DMS 273 (cell line): Measurements from ENCODE around the gene FZD8.

ENCODE experiments used
- DNase-seq: peaks from one replicate; lab custom pipeline; 2025; ENCODE audit not compliant: unreplicated experiment; lab: John Stamatoyannopoulos, UW

Gene FZD8

DNA sequence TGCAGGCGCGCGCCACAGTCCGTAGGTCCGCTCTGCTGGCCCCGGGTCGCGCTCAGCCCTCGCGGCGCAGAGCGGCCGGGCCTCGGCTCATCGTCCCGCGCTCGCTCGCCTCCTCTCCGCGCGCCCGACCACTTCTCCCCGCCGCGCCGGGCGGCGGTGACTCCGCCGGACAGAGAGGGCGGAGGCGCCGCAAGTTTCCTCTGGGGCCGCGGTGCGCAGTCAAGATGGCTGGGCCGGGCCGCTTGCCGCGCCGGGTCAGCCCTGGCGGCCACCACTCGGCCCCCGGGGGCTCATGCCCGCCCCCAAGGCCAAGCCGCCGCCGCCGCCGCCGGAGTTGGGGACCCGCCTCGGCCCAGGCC lies 441 bp downstream of the FZD8 start:
- peak; percentile 61 for DNase-seq

DNA sequence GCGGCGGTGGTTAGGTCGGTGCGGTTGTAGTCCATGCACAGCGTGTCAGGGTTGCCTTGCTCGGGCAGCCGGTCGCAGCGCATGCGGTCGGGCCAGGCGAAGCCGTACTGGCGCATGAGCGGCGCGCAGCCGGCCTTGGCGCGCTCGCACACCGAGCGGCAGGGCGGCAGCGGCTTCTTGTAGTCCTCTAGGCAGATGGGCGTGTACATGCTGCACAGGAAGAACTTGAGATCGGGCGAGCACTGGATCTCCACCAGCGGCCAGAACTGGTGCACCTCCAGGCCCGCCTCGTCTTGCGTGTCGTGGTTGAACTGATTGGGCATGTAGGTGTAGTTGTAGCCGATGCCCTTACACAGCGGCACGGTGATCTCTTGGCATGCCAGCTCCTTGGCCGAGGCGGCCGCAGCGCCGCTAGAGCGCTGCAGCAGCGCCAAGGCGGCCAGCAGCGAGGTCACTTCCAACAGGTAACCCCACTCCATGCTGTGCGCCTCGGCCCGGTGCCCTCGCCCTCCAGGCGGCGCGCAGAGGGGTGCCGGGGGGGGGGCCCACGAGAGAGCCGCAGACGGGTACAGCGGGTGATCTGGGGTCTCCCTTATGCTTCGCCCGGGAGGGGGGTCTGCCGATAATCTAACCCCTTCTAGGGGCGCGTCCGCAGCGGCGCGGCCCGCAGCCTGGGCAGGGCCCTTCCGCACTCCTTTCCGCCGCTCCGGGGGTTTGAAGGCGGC lies 983 bp downstream of the FZD8 start:
- peak; percentile 88 for DNase-seq

DNA sequence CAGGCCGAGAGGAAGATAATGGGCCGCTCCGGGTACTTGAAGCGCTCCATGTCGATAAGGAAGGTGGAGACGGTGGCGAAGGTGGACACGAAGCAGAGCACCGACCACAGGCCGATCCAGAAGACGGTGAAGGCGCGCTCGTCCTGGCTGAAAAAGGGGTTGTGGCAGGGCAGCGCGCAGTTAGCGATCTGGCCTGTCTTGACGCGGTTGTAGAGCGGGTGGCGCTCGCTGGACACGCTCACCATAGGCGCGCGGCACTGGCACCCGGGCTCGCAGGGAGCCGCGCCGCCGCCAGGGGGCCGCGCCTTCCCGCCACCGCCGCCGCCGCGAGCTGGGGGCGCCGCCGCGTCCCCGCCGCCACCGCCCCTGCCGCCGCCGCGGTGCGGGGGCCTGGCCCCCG lies 1.6 kb downstream of the FZD8 start:
- DNase-seq: peak; percentile 84

DNA sequence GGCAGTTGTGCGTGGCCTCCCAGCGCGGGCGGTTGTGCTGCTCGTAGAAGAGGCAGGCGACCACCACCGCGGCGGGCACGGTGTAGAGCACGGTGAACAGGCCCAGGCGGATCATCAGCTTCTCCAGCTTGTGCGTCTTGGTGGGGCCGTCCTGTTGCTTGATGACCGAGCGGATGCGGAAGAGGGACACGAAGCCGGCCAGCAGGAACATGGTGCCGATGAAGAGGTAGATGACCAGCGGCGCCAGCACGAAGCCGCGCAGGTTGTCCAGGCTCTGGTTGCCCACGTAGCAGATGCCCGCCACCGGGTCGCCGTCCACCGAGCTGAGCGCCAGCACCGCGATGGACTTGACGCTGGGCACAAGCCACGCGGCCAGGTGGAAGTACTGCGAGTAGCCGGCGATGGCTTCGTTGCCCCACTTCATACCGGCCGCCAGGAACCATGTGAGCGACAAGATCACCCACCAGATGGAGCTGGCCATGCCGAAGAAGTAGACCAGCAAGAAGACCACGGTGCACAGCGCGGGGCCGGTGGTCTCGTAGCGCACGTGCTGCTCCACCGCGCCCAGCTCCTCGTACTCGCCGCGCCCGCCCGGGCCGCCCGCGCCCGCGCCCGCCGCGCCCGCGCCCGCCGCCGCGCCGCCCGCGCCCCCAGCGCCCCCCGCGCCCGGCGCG lies 2.2 kb downstream of the FZD8 start:
- peak; percentile 53 for DNase-seq

DNA sequence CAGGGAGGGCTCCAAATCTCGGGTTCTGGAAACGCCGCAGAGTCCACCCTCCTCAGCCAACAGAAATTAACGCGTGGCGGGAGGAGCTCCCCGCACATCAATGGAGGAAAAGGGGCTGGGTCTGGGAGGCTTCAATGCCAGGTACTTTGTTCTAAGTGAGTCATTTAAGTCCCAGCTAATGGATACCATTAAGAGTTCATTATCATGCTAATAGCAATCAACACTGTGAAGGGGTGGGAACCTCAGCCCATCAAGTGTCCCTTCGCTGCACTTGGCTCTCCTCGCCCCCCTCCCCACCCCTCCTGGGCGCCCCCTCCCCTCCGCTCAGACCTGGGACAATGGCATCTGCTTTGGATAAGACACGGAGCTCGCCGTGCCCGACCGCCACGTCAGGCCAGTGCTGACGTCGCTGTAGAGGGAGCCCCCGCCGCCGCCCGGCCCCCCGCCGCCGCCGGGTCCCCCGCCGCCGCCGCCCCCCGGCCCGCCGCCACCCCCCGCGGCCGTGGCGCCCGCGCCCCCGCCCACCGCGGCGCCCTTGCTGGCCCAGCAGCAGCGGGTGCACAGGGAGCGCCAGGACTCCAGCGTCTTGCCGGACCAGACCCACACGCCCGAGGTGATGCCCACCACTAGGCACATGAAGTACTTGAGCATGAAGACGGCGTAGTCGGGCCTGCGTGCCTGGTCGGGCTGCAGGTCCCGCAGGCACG lies 2.9 kb downstream of the FZD8 start:
- DNase-seq: no peak

DNA sequence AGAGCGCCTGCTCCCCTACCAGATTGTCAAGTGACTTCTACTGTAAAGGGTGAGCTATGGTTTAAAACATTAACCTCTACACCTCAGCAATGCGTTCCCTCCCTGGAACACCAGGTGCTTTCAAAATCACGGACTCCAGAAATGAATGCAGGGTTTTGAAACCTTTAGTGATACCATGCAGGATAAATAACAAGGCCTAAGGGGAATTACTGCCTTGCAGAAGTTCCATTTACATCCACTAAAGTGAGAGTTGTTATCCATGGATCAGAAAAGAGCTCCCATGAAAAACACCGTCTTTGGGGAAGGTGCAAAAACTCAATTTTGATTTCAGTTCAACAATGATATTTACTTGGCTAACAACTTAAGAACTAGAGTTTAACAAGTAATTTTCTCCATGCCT lies 4.0 kb downstream of the FZD8 start:
- DNase-seq: no peak

DNA sequence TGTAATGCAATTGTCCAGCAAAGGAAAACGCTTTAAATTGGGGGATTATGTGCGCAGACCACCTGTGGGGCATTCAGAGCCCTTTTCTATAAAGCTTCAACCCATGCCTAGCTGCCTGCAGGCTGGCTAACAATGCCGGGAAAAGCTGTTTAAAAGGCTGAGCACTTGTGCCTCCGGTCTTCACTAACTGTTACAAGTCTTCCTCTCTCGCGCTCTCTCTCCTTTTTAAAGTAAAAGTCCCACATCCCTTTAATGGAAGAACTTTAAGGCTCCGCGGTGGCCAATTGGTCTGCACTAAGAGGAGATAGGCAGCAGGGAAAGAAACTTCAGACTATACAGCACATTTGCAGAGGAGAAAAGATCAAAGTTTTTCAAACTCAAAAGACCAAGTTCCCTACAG lies 4.6 kb downstream of the FZD8 start:
- DNase-seq: peak; percentile 4

DNA sequence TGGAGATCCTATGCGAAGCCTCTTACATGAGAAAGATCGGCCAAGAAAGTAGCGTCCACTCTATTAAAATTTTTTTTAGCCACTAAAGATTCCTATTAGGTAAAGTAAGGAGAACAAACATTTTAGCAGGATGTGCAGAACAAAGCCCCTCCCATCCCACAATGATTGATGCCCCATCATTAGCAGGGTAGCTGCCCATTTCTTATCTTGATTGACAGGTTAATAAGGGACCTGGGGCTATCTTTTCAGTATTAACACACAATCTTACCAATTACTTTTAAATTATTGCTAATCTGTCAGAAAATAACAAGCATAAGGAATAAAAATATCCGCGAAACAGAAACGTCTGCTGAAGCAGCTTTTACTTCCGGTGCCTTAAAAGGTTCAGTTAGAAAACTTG lies 5.1 kb downstream of the FZD8 start:
- DNase-seq: no peak

DNA sequence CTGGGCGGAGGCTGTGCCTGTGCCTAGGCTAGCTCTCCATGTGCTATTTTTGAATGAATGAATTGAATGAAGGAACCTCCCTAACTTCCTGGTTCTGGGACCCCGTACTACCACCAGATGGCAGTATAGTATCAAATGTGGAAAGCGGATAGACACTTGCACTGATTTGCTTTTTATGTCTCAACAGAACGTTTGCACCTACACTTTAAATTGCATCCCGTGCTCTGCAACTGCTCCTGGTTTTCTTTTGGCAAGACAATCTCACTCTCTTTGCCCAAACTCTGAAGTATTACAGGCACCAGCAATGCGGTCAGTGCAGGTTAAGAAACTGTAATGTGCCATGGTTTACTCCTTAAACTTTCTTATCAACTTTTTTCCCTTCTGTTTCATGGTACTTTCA lies 6.5 kb downstream of the FZD8 start:
- DNase-seq: peak; percentile 82

DNA sequence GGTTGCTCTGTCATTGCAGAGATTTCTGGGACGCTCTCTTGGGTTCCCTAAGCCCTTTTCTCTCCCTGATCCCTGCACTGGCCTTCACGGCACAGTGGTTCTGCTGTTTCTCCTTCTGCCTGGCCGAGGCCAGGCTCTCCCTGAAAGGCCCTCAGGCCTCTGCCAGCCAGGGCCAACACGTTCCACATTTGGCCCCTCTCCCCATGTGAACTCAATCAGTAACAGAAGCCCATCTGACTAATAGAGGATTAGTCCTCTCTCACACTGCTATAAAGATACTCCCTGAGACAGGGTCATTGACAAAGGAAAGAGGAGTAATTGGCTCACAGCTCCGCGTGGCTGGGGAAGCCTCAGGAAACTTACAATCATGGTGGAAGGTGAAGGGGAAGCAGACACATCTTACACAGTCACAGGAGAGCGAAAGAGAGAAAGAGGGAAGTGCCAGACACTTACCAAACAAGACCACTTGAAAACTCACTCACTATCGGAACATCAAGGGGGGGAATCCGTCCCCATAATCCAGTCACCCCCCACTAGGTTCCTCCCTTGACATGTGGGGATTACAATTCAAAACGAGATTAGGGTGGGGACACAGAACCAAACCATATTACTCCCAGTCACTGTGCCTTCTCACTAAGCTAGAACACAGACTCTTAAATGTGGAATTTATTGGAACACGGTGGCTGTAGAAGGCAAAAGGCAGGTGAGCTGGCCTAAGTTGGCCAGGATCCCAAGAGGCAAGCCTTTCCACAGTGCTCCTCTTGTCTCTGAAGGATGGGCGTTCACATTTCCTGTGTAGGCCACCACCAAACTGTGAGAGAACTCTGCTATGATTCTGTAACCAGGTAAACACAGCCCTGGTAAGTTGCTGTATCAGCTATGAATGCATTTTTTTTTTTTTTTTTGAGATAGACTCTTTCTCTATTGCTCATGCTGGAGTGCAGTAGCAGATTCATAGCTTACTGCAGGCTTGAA lies 8.8 kb downstream of the FZD8 start:
- DNase-seq: no peak

DNA sequence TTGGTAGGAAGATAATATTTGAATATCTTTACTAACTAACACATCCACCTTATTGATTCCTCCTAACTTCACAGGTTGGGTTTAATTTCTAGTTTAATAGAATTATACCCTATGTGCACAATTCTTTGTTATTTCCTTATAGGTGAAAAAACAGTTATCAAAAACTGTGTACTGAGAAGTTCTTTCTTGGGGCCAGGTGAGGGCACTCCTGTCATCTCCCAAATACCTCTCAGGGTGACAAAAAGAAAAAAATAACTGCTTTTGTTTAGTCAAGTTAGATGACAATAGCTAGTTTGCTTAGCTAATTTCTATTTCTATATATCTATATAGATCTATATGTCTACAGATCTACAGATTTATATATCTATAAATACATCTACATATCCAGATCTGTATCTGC lies 10.1 kb downstream of the FZD8 start:
- DNase-seq: no peak

DNA sequence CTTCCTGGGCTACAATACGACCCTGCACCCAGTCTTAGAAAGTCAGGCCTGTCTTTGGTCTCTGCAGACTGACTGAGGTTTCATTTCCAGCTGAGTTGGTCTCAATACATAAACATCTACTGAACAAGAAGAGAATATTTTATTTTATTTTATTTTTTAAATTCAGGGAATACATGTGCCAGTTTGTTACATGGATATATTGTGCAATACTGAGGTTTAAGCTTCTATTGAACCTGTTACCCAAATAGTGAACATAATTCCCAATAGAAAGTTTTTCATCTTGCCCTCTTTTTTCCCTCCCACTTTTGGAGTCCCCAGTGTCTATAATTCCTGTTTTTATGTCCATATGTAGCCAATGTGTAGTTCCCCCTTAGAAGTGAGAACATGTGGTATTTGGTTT lies 10.7 kb downstream of the FZD8 start:
- no peak for DNase-seq

DNA sequence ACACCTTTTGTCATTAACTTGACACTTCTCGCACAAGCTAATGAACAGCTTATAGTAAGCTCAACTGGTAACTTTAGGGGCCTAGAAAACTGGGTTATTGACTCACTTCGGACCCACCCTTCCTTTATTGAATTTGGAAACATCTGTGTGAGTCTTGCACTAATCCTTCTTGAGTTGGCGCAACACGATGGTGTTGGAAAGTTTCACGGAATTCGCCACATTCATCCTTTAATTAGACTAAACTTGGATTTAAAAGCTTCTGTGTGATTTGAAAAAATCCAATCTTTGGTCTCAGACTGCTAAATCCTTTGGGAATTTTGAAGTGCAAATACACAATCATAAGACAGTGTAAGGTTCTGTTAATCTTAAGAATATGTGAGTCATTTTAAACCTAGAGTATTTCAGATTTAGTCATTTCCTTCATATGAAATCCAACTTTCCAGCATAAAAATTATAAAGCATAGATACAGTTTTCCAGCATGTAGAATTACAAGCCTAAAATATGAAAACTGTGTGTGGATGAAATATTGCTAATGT lies 15.1 kb downstream of the FZD8 start:
- DNase-seq: no peak

DNA sequence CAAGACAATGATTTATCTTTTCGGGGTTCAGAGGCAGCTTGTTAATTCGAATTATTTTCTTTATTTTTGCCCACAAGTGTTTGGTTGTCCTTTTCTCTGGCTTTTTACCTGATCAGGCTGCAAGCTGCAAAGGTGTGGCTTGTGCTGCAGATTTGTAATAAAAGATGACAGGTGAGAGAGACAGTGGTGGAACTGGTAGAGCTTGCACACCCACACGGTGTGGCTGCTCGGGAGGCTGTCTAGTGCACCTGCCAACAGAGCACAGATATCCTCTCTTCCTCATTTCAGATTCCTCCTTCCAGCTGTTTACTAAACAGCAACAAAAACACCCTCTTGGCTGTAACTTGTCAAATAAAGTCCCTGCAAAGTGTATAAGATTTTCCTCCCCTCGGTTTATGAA lies 27.8 kb downstream of the FZD8 start:
- DNase-seq: no peak

DNA sequence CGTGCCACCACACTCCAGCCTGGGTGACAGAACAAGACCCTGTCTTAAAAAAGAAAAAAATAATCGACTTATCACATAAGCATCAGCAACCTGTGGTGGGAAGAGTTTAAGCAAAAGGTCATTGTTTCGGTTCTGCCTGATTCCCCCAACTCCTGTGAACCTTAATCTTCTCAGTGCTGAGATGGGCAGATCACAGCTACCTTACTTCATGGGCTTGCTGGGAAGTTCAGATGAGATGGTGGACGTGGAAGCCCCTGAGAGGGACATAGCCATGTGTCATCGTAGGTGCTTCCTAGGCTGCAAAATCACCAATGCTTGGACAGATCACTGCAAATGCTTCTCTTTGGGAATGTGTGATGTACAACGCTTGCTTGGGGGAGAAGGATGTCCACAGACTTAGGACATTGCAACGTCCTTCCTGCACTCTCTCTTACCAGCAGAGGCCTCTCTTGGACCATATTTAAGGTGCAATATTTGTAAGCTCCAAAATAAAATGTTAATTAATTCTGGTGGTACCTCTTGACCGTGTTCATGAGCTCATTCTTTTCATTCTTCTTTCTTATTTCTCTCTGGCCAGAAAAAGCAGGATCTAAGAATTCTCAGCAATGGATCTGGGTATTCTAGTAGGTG lies 28.4 kb downstream of the FZD8 start:
- DNase-seq: peak; percentile 51

DNA sequence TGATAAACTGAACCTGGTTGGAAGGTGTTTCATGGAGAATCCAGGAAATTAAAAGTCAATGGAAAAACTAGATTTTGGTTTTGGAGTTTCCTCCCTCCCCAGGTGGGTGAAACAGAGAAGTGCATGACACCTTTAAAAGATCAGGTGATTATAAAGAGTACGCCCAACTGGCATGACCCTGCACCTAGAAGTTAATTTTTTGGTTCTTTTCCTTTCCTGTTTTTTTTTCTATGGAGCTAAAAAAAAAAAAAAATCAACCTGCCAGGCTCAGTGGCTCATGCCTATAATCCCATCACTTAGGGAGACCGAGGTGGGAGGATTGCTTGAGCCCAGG lies 29.0 kb downstream of the FZD8 start:
- DNase-seq: no peak

DNA sequence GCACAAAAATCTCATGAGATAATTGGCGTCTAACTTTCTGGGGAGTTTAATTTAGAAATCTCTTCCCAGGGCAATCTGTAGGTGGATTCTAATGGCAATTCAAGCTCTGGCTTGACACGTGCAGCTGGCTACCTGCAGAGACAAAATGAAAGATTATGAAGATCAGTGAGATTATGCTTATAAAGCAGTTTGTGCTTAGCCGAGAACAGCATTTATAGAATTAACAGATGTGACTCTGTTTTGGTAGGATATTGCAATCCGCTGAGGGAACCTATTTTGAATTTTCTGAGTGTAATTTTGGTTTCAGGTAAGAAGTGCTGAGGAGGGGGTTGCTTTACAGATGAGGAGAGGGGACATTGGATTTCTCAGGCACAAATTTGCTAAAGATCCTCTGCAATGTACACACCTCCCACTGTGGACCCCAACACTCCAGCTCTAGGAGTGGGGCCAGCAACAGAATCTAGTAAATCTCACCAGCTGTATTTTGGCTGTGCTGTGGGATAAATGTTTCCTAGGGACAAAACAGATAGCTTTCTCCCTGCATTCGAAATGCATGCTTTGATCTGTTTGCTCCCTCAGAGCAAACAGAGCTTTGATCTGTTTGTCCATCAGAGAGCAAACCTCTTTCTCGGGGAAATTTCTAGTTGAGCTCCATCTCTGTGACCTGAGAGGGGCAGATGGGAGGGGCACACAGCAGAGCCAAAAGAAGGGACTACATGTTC lies 29.6 kb downstream of the FZD8 start:
- no peak for DNase-seq

DNA sequence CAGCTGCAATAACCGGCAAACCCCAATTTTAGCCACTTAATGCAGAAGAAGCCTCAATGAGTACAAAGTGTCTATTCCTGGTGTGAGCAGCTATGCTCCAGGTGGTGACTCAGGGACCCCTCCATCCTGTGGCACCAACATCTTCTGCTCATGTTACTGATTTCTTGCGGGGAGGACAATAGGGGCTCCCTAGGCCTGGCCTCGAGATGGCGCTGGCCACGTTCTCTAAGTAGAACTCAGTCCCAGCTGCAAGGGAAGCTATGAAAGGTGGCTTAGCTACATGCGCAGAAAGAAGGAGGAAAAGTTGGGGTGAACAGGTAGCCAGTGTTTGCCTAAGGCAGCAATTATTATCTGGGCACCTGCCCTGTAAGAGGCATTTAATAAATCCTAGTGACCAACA lies 30.3 kb downstream of the FZD8 start:
- DNase-seq: peak; percentile 2

DNA sequence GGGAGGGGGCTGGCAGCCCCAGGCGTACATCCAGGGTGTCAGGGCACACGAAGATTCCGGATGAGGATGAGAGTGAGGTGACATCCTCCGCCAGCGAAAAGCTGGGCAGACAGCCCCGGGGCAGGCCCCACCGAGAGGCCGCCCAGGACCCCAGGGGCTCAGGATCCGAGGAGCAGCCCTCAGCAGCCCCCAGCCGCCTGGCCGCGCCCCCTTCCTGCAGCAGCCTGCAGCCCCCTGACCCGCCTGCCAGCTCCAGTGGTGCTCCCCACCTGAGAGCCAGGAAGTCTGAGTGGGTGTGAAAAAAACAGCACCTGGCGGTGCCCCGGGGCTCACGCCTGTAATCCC lies 33.8 kb downstream of the FZD8 start:
- no peak for DNase-seq
